T-helper 9 cell (primary cell): ENCODE data around the gene GLS.
"Not testable (repeated sequence)": the region's sequence is repeated elsewhere in the genome, so short reads cannot be mapped to it uniquely, and the experiment has no call there.

Experiments
- DNase-seq: peaks from one replicate; pipeline ENCODE4 v3.0.0-alpha.2; 2020

Gene GLS

DNA sequence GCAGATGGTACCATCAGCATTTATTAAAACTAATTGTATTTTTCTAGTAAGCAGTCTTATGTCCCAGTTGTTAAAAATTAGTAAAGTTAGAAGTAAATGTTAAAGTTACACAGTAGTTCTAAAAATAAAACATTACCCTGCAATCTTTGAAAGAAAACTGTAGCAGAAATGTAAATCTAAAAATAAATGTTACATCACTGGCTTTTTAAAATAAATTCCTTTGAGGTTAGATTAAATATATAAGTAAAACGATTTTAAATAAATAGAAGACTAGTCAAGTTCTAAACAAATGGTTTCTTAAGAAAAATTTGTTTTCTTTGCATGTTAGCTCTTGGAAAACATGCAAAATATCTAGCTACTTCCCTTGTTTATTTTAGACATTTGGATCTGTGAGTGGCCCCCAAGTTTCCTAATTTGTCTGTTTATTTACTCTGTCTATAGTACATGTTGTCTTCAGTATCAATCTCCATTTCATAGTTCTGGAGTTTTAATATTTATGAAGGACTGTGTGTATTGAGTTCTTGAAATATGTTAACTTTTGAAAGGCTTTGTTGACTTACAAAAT lies 58.2 kb downstream of the GLS start:
- no peak for DNase-seq

GRCh38 chr2:190940454-190940853 lies 59.8 kb downstream of the GLS start:
- DNase-seq: no peak

DNA sequence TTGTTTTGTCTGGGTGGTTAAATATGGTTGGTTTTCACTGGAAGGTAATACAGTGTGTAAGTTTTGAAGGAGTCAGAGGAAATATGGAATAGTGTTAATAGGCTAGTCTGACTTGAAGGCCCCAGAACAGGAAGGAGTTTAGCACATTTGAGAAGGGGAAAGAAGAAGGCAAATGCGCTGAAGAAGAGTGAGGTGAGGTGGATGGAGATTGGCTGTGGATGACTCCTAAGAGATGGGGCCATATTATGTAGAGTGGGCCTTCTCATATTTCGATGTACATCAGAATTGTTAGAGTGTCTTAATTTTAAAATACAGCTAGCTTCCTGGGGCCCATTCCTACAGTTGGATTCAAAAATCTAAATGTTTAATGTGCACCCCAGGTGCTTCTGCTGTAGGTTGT lies 61.0 kb downstream of the GLS start:
- DNase-seq: no peak

- DNase-seq: no peak
Measured at GRCh38 chr2:190942697-190943096, 62.1 kb downstream of the GLS start.

DNA sequence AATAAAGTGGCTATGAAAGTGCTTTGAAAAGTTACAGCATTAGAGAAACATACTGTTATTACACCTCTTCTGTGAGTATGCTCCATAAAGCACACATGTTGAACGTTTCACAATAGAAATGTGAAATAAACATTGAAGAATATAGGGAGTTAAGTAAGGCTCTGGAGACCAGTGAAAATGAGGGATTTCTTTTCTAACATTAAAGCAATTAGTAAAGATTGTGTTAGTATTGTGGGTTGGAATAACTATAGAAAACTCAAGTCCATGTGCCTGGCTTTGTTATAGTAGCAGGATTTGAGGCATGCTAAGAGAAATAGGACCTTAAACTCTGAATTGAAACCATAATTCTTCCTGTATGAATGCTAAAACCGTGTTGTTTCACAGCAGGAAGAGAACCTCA lies 63.1 kb downstream of the GLS start:
- no peak for DNase-seq

DNA sequence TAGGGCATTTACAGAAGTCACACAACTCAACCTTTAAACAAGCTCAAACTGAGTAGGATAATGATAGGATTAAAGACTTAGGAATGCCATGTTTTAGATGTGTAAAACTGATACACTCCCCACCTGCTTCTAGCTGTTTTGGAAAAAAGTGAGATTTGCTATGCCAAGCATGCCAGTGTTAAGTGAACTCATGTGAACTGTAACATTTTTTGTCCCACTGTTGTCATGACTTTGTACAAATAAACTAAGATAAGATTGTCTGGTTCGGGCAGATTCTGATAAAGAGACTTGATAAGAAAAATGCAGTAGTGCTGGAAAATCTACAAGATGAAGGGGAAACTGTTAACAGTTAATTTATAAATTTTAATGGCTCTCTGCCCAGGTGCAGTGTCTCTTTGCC lies 66.5 kb downstream of the GLS start:
- DNase-seq: no peak

GRCh38 chr2:190947711-190948251 lies 67.2 kb downstream of the GLS start:
- DNase-seq: no peak

DNA sequence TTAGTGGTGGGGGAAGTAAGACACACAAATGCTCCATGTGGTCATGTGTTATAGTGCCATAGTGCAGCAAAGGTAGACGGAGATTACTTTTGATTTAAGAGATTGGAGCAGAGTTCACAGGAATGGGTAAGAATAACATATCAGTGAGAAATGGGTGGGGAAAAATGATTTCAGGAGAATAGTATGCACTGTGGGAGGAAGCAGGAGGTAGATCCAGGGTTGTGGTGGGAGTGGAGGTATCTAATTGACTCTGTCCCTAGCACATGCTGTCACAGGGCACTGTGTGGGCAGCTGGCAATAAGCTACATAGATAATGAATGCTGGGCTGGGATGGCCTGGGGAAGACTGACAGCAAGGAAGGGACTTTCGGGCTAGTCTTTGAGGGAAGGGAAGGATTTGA lies 68.0 kb downstream of the GLS start:
- DNase-seq: no peak

GRCh38 chr2:190950566-190950991 lies 70.0 kb downstream of the GLS start:
- DNase-seq: no peak

GRCh38 chr2:190953257-190953656 lies 72.6 kb downstream of the GLS start:
- no peak for DNase-seq

DNA sequence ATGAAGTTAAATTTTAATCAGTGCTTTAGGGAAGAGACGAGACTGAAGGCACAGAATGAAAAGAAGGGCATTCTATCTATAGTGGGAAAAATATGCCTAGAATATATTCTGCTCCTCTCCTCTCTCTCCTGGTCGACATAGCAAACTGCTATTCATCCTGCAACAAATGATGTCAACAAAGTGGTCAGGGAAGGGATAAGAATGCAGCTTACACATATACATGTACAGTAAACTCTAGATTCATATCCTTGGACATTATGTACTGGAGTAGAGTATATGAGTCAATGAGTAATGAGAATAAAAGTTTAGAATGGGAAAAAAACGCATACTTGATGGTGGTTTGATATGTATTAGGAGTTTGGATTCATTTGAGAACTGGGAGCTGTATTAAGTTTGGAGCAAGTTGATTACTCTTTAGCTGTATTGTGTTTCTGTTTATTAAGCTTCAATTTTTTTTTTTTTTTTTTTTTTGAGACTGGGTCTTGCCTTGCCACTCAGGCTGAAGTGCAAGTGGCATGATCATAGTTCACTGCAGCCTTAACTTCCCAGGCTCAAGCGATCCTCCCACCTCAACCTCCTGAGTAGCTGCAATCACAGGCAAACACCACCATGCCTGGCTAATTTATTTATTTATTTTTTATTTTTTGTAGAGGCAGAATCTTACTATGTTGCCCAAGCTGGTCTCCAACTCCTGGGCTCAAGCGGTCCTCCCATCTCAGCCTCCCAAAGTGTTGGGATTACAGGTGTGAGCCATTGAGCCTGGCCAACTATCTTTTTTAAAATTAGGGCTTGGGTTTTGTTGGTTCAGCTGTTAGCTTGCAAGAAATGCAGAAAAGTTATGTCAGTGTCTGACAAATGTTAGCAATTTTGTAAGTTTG lies 79.5 kb downstream of the GLS start:
- DNase-seq: no peak

GRCh38 chr2:190961117-190961516 lies 80.5 kb downstream of the GLS start:
- DNase-seq: not testable (repeated sequence)

GRCh38 chr2:190961918-190962487 lies 81.4 kb downstream of the GLS start:
- no peak for DNase-seq

DNA sequence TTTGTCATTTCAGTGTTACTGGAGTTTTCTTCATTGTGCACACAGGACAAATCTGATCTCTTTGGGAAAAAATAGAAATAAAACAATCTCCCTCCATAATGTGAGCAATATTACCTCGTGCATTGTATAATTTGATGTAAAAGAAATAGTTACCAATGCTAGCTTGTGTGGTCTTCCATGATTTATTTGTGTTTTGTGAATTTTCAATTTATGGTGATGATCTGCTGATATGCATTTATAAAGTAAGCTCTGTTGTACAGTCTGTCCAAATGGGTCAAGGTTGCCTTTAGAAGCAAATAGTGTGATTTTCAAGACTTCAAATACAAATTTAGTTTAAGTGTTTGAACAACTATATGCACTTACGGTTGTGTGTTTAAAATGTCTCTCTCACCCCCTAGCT lies 82.5 kb downstream of the GLS start:
- no peak for DNase-seq

DNA sequence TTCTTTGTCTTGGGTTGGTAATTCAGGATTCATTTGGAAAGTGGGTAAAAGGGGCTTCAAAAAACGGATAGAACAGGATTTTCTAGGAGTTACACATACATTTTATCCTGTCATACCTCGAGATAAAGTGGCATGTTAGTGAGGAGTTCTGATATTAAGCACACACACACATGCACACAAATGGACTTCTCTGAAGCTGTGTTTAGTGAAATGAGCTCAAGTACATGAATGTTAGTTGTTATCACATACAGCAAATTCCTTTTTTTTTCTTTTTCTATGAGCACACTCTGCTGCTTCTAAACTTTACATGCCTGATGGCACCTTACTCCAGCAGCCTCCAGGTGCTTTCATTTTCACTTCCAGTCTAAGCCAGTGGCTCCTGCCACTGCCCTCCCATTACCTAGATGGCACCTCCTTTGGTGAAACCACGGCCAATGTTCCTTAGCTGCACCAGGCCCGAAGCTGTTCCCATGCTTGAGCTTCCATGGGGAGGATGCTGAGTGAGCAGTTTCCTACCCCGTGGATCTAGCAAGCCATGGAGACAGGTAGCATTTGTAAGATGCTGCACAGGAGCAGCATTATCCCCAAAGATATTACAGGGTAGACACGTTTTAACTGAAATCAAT lies 83.7 kb downstream of the GLS start:
- DNase-seq: no peak

DNA sequence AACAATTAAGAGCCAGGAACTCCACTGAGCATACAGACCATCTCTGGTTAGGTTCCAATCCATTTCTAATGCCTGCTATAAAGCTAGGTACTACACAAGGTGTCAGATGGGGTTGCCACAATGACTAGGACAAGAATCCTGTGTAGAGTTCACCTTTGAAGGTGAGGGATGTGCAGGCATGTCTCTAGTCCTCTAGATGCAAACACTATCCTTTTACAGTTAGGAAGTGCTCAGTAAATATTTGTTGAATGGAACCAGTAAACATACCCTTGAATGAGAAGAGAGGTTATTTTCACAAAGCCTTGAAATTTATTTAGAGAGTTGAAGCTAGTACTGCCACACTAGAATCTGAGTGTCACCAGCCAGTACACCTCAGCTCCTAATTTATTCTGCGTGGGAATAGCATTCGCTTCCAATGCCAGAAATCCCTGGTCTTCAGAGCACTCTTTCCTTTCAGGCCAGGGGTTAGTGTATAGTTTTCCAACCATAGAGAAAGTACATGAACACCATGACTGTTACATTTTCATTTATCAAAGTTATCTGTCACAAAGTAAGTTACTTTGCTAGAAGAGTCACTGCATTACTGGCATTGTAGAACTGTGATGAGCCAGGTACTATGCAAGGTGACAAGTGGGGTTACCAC lies 85.1 kb downstream of the GLS start:
- no peak for DNase-seq

- DNase-seq: no peak
Measured at GRCh38 chr2:190968522-190968921, 87.9 kb downstream of the GLS start.

DNA sequence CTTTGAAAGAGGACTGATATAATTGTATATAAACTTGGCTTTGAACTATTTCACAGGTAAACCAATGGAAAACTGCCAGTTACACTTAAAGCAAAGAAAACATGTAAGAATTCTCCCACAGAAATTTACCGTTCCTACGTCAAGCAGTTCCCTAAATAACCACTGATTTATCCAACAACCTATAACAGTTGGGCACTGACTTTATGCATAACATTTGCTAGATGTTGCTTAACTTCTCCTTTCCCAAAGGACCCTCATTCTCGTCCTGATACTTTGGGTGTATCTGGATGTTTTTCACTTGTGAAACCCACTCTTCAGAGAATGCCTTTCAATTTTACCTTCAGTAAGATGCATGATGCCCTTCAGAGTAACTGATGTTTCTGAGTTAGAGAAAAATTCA lies 89.5 kb downstream of the GLS start:
- no peak for DNase-seq

GRCh38 chr2:190970873-190971506 lies 90.4 kb downstream of the GLS start:
- no peak for DNase-seq

DNA sequence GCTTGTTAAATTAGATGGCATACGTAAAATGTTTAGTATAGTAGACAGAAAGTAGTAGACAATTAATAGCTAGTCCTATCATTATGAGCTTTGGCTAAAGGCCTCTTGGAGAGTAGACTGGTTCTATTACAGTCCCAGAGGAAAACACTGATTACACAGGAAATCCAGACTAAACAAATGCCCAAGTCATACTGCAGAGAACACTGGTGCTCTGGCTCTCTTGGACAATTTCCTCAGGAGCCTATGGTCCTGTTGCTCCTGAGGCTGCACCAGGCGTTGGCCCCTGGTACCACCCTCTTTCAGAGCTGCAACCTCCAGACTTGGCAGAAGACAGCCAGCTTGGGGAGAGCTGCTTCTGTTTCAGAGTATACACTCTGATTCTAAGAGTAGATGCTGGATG lies 91.6 kb downstream of the GLS start:
- no peak for DNase-seq

DNA sequence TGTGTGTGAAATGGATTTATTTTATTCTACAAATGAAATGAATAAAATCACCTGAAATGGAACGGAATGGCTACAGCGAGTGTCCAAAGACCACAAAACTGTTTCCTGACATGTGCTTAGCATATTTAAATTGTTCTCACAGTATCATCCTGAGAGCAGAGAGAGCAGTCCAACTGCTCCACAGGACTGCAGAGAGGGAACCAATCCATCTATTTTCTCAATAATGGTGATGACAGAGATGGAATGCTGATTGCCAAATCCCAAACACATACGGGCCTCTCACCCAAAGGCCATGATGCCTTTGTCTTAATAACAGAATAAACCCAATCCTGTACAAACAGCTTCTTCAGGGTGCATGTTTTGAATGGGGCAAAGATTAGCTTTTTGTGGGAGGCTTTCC lies 92.2 kb downstream of the GLS start:
- DNase-seq: no peak

- DNase-seq: no peak
Measured at GRCh38 chr2:190973262-190973661, 92.6 kb downstream of the GLS start.
